SW 1271 (cell line): ENCODE measurements around the gene KDM3A.
"Not testable (repeated sequence)": the region's sequence is repeated elsewhere in the genome, so short reads cannot be mapped to it uniquely, and the experiment has no call there.

Experiments
- DNase-seq, 2 experiments: peaks; one replicate each; lab custom pipeline; 2025; lab: John Stamatoyannopoulos, UW

Gene KDM3A

GRCh38 chr2:86476918-86477317 lies 35.7 kb downstream of the KDM3A start:
- DNase-seq = no peak

- DNase-seq = no peak
These were observed 36.2 kb downstream of the KDM3A start for GRCh38 chr2:86477349-86477748.

DNA sequence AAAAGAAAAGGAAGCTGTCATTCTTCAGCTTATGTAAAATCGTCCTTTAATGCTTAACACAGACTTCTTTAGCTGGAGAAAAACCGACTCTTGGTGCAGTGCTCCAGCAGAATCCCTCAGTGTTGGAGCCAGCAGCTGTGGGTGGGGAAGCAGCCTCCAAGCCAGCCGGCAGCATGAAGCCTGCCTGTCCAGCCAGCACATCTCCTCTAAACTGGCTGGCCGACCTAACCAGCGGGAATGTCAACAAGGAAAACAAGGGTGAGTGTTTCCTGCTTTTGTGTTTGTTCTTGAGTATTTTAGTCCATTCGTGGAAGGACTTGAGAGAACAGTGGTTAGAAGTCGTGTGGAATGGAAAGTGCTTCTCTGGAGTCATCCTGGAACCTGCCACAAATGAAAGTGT lies 38.9 kb downstream of the KDM3A start:
- DNase-seq = no peak

DNA sequence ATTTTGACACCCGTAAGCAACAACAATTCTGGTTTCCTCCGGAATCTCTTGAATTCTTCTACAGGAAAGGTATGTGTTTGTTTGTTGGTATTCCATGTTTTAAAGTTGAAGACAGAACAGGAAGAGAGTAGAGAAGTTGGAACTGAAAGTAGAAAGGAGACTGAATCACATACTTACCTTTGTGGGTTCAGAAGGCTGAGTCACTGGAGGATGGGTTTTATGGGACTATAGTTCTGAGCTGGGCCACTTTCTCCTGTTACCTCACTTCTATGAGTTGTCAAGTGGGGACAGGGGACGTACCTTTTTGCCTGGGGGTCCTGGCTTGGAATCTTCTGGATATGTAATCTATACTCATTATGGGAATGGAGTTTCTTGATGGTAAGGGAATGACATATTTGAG lies 40.9 kb downstream of the KDM3A start:
- DNase-seq = no peak

- DNase-seq = no peak
These were observed 43.2 kb downstream of the KDM3A start for GRCh38 chr2:86484385-86484784.

- DNase-seq = no peak
These were observed 43.9 kb downstream of the KDM3A start for GRCh38 chr2:86485103-86485502.

DNA sequence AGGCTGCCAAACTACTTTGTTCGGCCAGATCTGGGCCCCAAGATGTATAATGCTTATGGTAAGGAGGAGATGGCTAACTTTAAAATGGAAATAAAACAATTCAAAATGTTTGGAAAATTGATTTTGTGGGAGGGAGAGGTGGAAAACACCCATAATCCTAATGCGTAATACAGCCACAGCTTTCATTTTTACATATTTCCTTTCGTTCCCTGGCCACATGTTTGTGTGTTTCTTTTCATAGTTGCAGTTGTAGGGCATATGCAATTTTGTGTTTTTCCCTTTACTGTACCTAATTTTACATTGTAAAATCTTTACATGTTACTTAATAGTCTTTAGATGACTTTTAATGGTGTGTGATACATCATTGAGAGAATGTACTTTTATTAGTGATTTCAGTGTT lies 44.6 kb downstream of the KDM3A start:
- DNase-seq = no peak

DNA sequence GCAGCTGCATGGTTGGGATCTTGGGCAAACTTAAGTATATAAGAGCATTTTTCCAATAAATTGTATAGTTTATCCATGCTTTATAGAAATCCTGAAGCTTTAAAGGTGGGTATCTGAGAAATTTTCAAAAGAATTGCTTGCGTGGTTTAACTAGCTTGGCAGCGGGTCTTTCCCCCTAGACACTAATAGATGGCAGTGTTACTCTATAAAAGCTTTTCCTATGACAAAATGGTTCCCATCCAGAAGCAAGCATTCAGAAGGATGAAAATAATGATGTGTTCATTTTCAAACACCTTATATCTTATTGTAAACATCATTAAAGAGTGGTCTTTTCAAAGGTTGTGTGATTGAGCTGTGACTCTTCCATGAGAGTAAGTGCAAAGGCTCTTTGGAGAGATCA lies 45.9 kb downstream of the KDM3A start:
- DNase-seq = no peak

DNA sequence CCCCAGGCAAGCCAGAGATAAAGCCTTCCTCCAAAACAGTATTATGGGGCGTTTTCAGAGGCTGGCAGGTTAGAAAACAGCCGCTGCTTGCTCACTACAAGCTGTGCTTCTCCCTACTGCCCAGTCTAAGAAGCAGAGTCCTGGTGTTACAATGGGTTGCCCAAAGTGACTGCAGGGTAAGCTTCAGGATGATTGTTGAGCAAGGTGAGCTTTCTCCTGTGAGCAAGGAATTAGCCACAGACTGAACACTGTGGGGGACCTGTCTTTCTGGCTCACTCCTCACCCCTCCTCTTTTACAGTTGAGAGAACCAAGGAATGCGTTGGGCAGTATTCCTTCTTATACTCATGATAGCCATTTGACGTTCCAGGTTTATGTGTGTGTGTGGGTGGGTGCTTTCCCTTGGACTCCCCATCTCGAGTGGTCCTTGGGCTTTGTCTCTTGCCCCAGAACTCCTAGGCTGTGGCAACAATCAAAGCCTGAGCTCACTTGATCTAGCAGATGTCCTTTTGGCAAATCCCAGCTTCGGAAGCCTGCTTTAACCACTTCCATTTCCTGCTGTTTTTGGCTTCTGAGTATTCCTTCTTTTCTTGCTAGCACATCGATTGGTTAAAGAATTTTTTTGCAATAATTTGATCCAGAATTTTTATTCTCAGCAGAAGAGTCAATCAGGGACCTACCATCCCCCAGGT lies 47.5 kb downstream of the KDM3A start:
- no peak for DNase-seq

DNA sequence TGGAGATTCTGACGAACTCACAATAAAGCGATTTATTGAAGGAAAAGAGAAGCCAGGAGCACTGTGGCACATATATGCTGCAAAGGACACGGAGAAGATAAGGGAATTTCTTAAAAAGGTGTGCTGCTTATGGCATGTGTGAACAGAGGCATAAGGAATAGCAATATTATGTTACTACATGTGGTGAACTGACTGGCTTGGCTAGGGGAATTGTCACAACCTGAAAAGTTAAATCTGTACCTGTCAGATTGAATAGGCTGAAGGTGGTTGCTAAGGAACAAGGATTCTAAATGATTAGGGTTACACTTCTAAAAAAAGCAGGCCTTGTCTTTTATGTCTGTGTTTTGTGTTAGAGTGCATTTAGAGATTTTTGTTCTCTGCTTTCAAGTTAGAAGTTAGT lies 48.4 kb downstream of the KDM3A start:
- no peak for DNase-seq

DNA sequence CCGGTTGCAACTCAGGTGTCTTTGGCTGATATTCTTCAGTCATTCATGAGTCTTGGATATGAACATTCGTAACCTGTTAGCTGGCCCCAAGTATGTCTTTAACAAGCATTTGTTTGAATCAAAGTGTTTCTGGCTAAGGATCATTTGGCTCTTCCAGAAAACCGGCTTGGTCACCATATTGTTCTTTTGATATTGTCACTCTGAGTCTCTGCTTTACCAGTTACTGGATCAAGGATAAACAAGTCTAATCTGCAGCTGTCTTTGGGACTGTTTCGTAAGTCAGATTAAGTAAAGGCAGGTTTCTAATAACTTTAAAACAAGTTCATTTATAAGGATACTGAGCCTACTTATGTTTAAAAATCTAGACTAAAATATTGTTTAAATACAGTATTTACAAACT lies 49.1 kb downstream of the KDM3A start:
- no peak for DNase-seq

DNA sequence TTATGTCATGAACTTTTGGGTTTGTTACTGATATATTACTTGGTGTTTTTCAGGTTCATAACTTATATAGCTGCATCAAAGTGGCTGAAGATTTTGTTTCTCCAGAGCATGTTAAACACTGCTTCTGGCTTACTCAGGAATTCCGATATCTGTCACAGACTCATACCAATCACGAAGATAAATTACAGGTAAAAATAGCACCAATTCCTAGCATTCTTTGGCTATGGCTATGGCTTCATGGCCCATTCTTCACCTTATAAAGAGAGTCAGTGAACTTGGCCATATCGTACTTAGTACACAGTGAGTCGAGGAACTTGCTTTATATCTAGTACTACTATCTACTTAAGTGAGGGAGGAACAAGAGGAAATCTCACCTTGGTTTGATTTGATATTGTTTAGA lies 49.9 kb downstream of the KDM3A start:
- DNase-seq = no peak

DNA sequence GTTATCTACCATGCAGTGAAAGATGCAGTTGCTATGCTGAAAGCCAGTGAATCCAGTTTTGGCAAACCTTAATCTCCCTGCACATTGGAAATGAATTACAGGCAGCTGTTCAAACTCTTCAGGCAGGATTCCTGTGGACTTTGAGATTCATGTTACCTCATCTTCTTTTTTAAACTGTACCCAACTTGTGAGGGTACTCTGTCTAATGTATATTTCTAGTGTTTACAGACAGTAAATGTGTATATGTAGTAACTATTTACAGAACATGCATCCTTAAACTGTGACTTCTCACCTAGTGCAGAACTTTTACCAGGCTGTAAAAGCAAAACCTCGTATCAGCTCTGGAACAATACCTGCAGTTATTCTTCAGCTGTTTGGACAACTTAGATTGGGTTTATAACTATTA lies 50.9 kb downstream of the KDM3A start:
- DNase-seq = no peak

- DNase-seq = not testable (repeated sequence)
These were observed 55.2 kb downstream of the KDM3A start for GRCh38 chr2:86496391-86496790.

DNA sequence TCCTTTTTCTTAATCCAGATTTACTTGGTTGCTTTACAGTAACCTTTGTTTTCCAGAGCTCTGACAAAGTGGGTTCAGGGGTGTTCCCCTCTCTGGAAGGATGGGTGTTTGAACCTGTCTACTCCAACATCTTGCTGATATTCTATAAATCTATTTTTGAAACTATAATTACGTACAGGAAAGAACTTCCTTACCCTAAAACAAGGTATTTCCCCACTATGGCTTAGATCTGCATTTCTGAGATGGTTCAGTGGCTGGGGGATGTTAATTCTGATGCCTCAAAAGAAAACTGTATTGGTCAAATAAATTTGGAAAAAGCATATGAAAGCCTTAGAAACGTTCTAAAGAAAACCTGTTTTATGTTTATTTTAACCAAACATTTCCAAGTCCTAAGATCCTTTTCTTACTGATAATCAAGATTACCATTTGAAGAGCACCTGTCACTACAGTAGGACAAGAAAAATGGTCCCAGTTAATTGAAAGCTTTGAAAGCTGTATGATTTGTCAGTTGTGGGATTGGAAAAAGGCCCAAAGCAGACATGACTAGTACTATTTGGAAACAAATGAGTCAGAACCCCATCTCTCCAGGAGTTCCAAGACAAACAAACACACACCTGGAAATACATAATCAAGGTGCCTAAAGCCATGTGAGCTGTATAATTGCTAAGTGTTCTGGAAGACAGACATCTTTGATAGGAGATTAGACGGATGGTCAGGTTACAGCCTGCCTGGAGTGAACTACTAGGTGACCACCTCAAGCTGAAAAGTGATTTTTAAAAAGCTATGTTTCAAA lies 57.5 kb downstream of the KDM3A start:
- no peak for DNase-seq

- DNase-seq = no peak
These were observed 58.2 kb downstream of the KDM3A start for GRCh38 chr2:86499326-86499725.

GRCh38 chr2:86500325-86501083 lies 59.3 kb downstream of the KDM3A start:
- DNase-seq = no peak

DNA sequence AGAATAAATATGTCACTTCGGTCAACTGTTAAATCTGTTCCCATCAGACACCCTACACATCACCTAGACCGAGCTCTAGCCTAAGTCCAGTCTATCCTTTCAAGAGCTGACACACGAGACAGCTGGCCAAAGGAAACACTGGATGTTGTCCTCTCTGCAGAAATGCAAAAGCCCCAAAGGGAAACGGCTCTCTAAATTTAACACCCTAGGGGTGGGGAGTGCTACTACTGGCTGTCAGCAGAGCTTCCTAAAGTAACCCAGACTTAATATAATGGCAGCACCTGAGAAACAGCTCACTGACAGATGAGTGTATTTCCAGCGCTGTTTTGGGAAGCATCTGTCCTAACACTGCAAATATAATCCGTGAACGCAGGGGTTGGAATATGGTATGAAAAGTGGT lies 66.4 kb downstream of the KDM3A start:
- no peak for DNase-seq

GRCh38 chr2:86510436-86510933 lies 69.3 kb downstream of the KDM3A start:
- DNase-seq = no peak

- no peak for DNase-seq
These were observed 70.9 kb downstream of the KDM3A start for GRCh38 chr2:86512034-86512433.

- DNase-seq = no peak
These were observed 71.7 kb downstream of the KDM3A start for GRCh38 chr2:86512892-86513291.

DNA sequence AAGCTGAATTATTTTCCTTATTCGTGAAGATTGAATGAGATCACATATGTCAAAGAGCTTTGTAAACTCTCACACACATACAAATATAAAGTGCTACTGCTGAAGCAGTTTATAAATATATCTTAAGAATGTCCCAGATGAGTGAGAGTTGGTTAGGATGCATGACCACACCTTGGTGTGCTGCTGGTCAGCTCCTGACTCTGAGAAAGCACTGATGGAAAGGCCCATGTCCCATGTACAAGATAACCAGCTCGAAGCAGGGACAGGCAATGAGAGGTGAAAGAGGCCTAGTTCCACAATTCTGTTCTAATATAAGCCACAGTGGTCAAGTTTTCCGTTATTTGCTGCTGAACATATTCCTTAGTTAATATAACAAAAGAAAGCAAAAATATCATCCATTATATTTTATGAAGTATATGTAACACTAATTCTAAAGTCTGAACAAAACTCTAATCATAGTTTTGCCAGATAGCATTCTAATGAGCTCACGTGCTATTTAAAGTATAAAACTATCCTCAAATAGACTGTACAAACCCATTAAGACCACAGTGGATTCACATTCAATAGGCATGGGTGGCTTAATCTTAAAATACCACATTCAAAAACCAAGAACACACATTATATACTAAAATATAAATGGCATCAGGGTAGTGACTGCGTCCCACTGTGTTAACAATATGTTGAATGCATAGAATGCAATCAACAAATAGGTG lies 72.9 kb downstream of the KDM3A start:
- no peak for DNase-seq
